ENCODE measurements around the gene PRSS35.
"Not testable (repeated sequence)": the region's sequence is repeated elsewhere in the genome, so short reads cannot be mapped to it uniquely, and the experiment has no call there.

PRSS35 gene

GRCh38 chr6:83514866-83515466 lies 2.6 kb downstream of the PRSS35 start:
- no peak for DNase-seq (ENCODE audit: low read depth in 2 of 2, low spot score in 1 of 2)

- DNase-seq (ENCODE audit: low read depth in 2 of 2, low spot score in 1 of 2), result no peak
Observed at GRCh38 chr6:83517500-83517899, 5.2 kb downstream of the PRSS35 start.

- no peak for DNase-seq (ENCODE audit: low read depth in 2 of 2, low spot score in 1 of 2)
Observed at GRCh38 chr6:83518816-83519480, 6.6 kb downstream of the PRSS35 start.

GRCh38 chr6:83536034-83536646 lies 23.8 kb downstream of the PRSS35 start:
- peak; percentile 5 to 11 for DNase-seq (ENCODE audit: low read depth in 2 of 2, low spot score in 1 of 2)

- DNase-seq (ENCODE audit: low read depth in 2 of 2, low spot score in 1 of 2), result no peak
Observed at GRCh38 chr6:83536647-83537589, 24.6 kb downstream of the PRSS35 start.

GRCh38 chr6:83539678-83540077 lies 27.3 kb downstream of the PRSS35 start:
- DNase-seq (ENCODE audit: low read depth in 2 of 2, low spot score in 1 of 2), result no peak

GRCh38 chr6:83546636-83547035 lies 34.3 kb downstream of the PRSS35 start:
- DNase-seq (ENCODE audit: low read depth in 2 of 2, low spot score in 1 of 2), result no peak

GRCh38 chr6:83550482-83550881 lies 38.1 kb downstream of the PRSS35 start:
- DNase-seq (ENCODE audit: low read depth in 2 of 2, low spot score in 1 of 2), result not testable (repeated sequence)

GRCh38 chr6:83551748-83552147 lies 39.4 kb downstream of the PRSS35 start:
- DNase-seq (ENCODE audit: low read depth in 2 of 2, low spot score in 1 of 2), result not testable (repeated sequence)

GRCh38 chr6:83556871-83557270 lies 44.5 kb downstream of the PRSS35 start:
- DNase-seq (ENCODE audit: low read depth in 2 of 2, low spot score in 1 of 2), result no peak

GRCh38 chr6:83558975-83559374 lies 46.6 kb downstream of the PRSS35 start:
- DNase-seq (ENCODE audit: low read depth in 2 of 2, low spot score in 1 of 2), result no peak

- not testable (repeated sequence) for DNase-seq (ENCODE audit: low read depth in 2 of 2, low spot score in 1 of 2)
Observed at GRCh38 chr6:83571663-83572185, 59.4 kb downstream of the PRSS35 start.

GRCh38 chr6:83574783-83575182 lies 62.4 kb downstream of the PRSS35 start:
- no peak for DNase-seq (ENCODE audit: low read depth in 2 of 2, low spot score in 1 of 2)
